HEK293 (cell line): Measurements from ENCODE around the gene NUDT6.

ENCODE experiments used
- GLIS1 ChIP-seq: fragments of 450-650 bp; formaldehyde crosslinking; IDR thresholded peaks from 2 replicates; pipeline ENCODE4 v1.5.1; 2016; ENCODE audit warnings: missing biosample characterization, missing genetic modification characterization
- OVOL3 ChIP-seq: fragments of 450-650 bp; formaldehyde crosslinking; IDR thresholded peaks from 2 replicates; pipeline ENCODE4 v1.5.1; 2016; ENCODE audit warnings: missing biosample characterization, missing genetic modification characterization
- SP2 ChIP-seq: fragments of 450-650 bp; formaldehyde crosslinking; IDR thresholded peaks from 2 replicates; pipeline ENCODE4 v1.5.1; 2016; ENCODE audit warnings: missing biosample characterization, missing genetic modification characterization
- ZFP69B ChIP-seq: fragments of 450-650 bp; formaldehyde crosslinking; IDR thresholded peaks from 2 replicates; pipeline ENCODE4 v1.5.1; 2016; ENCODE audit warnings: missing biosample characterization, missing genetic modification characterization
- ZNF16 ChIP-seq: fragments of 450-650 bp; formaldehyde crosslinking; IDR thresholded peaks from 2 replicates; pipeline ENCODE4 v1.5.1; 2016; ENCODE audit warnings: low read depth, missing biosample characterization, missing genetic modification characterization
- ZNF2 ChIP-seq: fragments of 450-650 bp; formaldehyde crosslinking; IDR thresholded peaks from 2 replicates; pipeline ENCODE4 v1.5.1; 2016; ENCODE audit warnings: missing biosample characterization, missing genetic modification characterization
- ZNF292 ChIP-seq: fragments of 450-650 bp; formaldehyde crosslinking; IDR thresholded peaks from 2 replicates; pipeline ENCODE4 v1.5.1; 2016; ENCODE audit warnings: low read depth, missing biosample characterization, missing genetic modification characterization, borderline replicate concordance
- ZNF362 ChIP-seq: fragments of 450-650 bp; formaldehyde crosslinking; IDR thresholded peaks from 2 replicates; pipeline ENCODE4 v1.5.1; 2016; ENCODE audit warnings: missing biosample characterization, missing genetic modification characterization
- ZNF366 ChIP-seq: fragments of 450-650 bp; formaldehyde crosslinking; conservative IDR thresholded peaks from 2 replicates; pipeline ENCODE4 v1.5.1; 2016; ENCODE audit warnings: missing biosample characterization, missing genetic modification characterization
- ZNF37A ChIP-seq: fragments of 450-650 bp; IDR thresholded peaks from 2 replicates; pipeline ENCODE4 v1.5.1; 2018; ENCODE audit warnings: missing biosample characterization, missing genetic modification characterization
- ZNF596 ChIP-seq: fragments of 450-650 bp; IDR thresholded peaks from 2 replicates; pipeline ENCODE4 v1.5.0; 2018; ENCODE audit warnings: missing biosample characterization, mild to moderate bottlenecking, missing genetic modification characterization, moderate library complexity
- ZNF747 ChIP-seq: fragments of 450-650 bp; formaldehyde crosslinking; IDR thresholded peaks from 2 replicates; pipeline ENCODE4 v1.5.1; 2016; ENCODE audit warnings: missing biosample characterization, missing genetic modification characterization
- ZNF830 ChIP-seq: fragments of 450-650 bp; IDR thresholded peaks from 2 replicates; pipeline ENCODE4 v1.5.0; 2018; ENCODE audit warnings: missing biosample characterization, missing genetic modification characterization, low read depth, mild to moderate bottlenecking, moderate library complexity
- TF ChIP-seq, protein P1 (sequence below): fragments of 450-650 bp; formaldehyde crosslinking; IDR thresholded peaks from 2 replicates; pipeline ENCODE4 v1.5.1; 2016; ENCODE audit warnings: missing biosample characterization, missing genetic modification characterization

NUDT6 gene

GRCh38 chr4:122842984-122843531 is 79.3 kb downstream of the NUDT6 start (continued):
- TF ChIP-seq ZNF596 (tag by site-specific recombination) (no peak), ZFP69B (tag by site-specific recombination) (peak; percentile 67; the same call in 1 of the 2 replicates), ZNF2 (tag by site-specific recombination) (no peak), ZNF37A (tag by site-specific recombination) (no peak), ZNF747 (no peak), GLIS1 (tag by site-specific recombination) (peak; percentile 71), ZNF366 (tag by site-specific recombination) (peak; percentile 96), SP2 (peak; percentile 22; the same call in 1 of the 2 replicates), ZNF362 (tag by site-specific recombination) (peak; percentile 80; the same call in 1 of the 2 replicates), OVOL3 (tag by site-specific recombination) (peak; percentile 53), ZNF830 (tag by site-specific recombination) (no peak), ZNF292 (tag by site-specific recombination) (no peak), ZNF16 (tag by site-specific recombination) (0 out of 2 replicates have a peak, but pooled peaks have one; percentile 15)
- TF ChIP-seq, protein P1, sequence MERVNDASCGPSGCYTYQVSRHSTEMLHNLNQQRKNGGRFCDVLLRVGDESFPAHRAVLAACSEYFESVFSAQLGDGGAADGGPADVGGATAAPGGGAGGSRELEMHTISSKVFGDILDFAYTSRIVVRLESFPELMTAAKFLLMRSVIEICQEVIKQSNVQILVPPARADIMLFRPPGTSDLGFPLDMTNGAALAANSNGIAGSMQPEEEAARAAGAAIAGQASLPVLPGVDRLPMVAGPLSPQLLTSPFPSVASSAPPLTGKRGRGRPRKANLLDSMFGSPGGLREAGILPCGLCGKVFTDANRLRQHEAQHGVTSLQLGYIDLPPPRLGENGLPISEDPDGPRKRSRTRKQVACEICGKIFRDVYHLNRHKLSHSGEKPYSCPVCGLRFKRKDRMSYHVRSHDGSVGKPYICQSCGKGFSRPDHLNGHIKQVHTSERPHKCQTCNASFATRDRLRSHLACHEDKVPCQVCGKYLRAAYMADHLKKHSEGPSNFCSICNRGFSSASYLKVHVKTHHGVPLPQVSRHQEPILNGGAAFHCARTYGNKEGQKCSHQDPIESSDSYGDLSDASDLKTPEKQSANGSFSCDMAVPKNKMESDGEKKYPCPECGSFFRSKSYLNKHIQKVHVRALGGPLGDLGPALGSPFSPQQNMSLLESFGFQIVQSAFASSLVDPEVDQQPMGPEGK (tag by site-specific recombination) = peak; percentile 61; the same call in 1 of the 2 replicates
